LHCN-M2 (cell line): Measurements from ENCODE around the gene SLC28A1. TPM values are rescaled to one million over a fixed set of nuclear protein-coding genes. Genes with fewer than 3 reads are reported as not detected.

Source experiments
- DNase-seq: peaks from one replicate; pipeline ENCODE4 v3.0.0-alpha.2; 2012; ENCODE audit warnings: low read depth
- polyA plus RNA-seq: library from polyadenylated mRNA; unstranded; fragments of >200 nt; gene quantifications from one replicate; pipeline ENCODE4 v1.2.1, GENCODE V29; 2012; ENCODE audit warnings: missing spikeins
- total RNA-seq: library from RNA; depleted of rRNA; stranded (reverse); fragments of >200 nt; gene quantifications from 2 replicates; pipeline ENCODE4 v1.2.3, GENCODE V29; 2014; rRNA removed

Gene SLC28A1
- total RNA-seq: not detected in 2 replicates
- polyA plus RNA-seq: not detected

GRCh38 chr15:84883916-84884781 lies at the start of gene SLC28A1:
Gene SLC28A1 (plus strand): TSS chr15:84884662. CDS start chr15:84887761, 3,099 bp downstream.
- DNase-seq: no peak

GRCh38 chr15:84834969-84835368 lies 49.5 kb upstream of the SLC28A1 start:
- DNase-seq: no peak

- DNase-seq: no peak
Measured at GRCh38 chr15:84835661-84836337, 48.7 kb upstream of the SLC28A1 start.

GRCh38 chr15:84836844-84837243 lies 47.6 kb upstream of the SLC28A1 start:
- DNase-seq: no peak

GRCh38 chr15:84839714-84840113 lies 44.7 kb upstream of the SLC28A1 start:
- DNase-seq: no peak

GRCh38 chr15:84840255-84840654 lies 44.2 kb upstream of the SLC28A1 start:
- DNase-seq: no peak

- peak; percentile 85 for DNase-seq
Measured at GRCh38 chr15:84840741-84841429, 43.6 kb upstream of the SLC28A1 start.

GRCh38 chr15:84842781-84843180 lies 41.7 kb upstream of the SLC28A1 start:
- DNase-seq: no peak

- no peak for DNase-seq
Measured at GRCh38 chr15:84844964-84845363, 39.5 kb upstream of the SLC28A1 start.

- DNase-seq: peak; percentile 41
Measured at GRCh38 chr15:84845631-84846030, 38.8 kb upstream of the SLC28A1 start.

- DNase-seq: no peak
Measured at GRCh38 chr15:84846269-84846668, 38.2 kb upstream of the SLC28A1 start.

GRCh38 chr15:84847382-84847781 lies 37.1 kb upstream of the SLC28A1 start:
- DNase-seq: no peak

GRCh38 chr15:84852212-84852611 lies 32.2 kb upstream of the SLC28A1 start:
- DNase-seq: no peak

GRCh38 chr15:84855136-84855535 lies 29.3 kb upstream of the SLC28A1 start:
- DNase-seq: peak; percentile 20

- no peak for DNase-seq
Measured at GRCh38 chr15:84855765-84856164, 28.7 kb upstream of the SLC28A1 start.

- no peak for DNase-seq
Measured at GRCh38 chr15:84856731-84857417, 27.6 kb upstream of the SLC28A1 start.

- DNase-seq: no peak
Measured at GRCh38 chr15:84857418-84858004, 27.0 kb upstream of the SLC28A1 start.

GRCh38 chr15:84858231-84858630 lies 26.2 kb upstream of the SLC28A1 start:
- no peak for DNase-seq

GRCh38 chr15:84859144-84859543 lies 25.3 kb upstream of the SLC28A1 start:
- no peak for DNase-seq

- no peak for DNase-seq
Measured at GRCh38 chr15:84859651-84860050, 24.8 kb upstream of the SLC28A1 start.

- DNase-seq: no peak
Measured at GRCh38 chr15:84861781-84862180, 22.7 kb upstream of the SLC28A1 start.
